H9 (cell line): ENCODE results near the gene TOR4A. TPM values are rescaled to one million over a fixed set of nuclear protein-coding genes. Genes with fewer than 3 reads are reported as not detected.

Experiments
- DNase-seq: peaks from one replicate; pipeline ENCODE4 v3.0.0-alpha.2; 2017
- H2AFZ ChIP-seq: one replicate; pipeline ENCODE4 v1.6.1; 2013; ENCODE audit warnings: mild to moderate bottlenecking, low read length, control low read depth, moderate library complexity
- H2AK5ac ChIP-seq: 2 replicates; pipeline ENCODE4 v1.6.1; 2013; ENCODE audit warnings: low read length, control low read depth, mixed read lengths; ENCODE audit not compliant: insufficient read length
- H2BK120ac ChIP-seq: one replicate; pipeline ENCODE4 v1.6.1; 2013; ENCODE audit warnings: low read depth, mild to moderate bottlenecking, low read length, control low read depth, inconsistent platforms; ENCODE audit not compliant: poor library complexity, severe bottlenecking
- H2BK12ac ChIP-seq: 2 replicates; pipeline ENCODE4 v1.6.1; 2013; ENCODE audit warnings: low read length, control low read depth, mixed read lengths, low read depth; ENCODE audit not compliant: insufficient read length
- H2BK15ac ChIP-seq: 2 replicates; pipeline ENCODE4 v1.6.1; 2013; ENCODE audit warnings: low read depth, low read length, control low read depth
- H2BK20ac ChIP-seq: one replicate; pipeline ENCODE4 v1.6.1; 2013; ENCODE audit warnings: low read depth, mild to moderate bottlenecking, low read length, control low read depth, inconsistent platforms; ENCODE audit not compliant: poor library complexity, severe bottlenecking
- H2BK5ac ChIP-seq: 2 replicates; pipeline ENCODE4 v1.6.1; 2013; ENCODE audit warnings: low read length, control low read depth, mixed read lengths; ENCODE audit not compliant: insufficient read length
- H3K14ac ChIP-seq: 2 replicates; pipeline ENCODE4 v1.6.1; 2013; ENCODE audit warnings: low read length, control low read depth; ENCODE audit not compliant: insufficient read depth
- H3K18ac ChIP-seq: 2 replicates; pipeline ENCODE4 v1.6.1; 2013; ENCODE audit warnings: low read depth, mild to moderate bottlenecking, mixed read lengths, low read length, control low read depth; ENCODE audit not compliant: insufficient read length
- H3K23ac ChIP-seq: 2 replicates; pipeline ENCODE4 v1.6.1; 2013; ENCODE audit warnings: low read length, control low read depth, mixed read lengths, low read depth; ENCODE audit not compliant: insufficient read length
- H3K23me2 ChIP-seq: 2 replicates; pipeline ENCODE4 v1.6.1; 2013; ENCODE audit warnings: low read depth, mild to moderate bottlenecking, mixed read lengths, low read length, control low read depth; ENCODE audit not compliant: insufficient read length, poor library complexity, severe bottlenecking
- H3K27ac ChIP-seq: 2 replicates; pipeline ENCODE4 v1.5.1; 2013; ENCODE audit warnings: low read length, control low read depth, mixed read lengths, low read depth; ENCODE audit not compliant: insufficient read length
- H3K27me3 ChIP-seq: 2 replicates; pipeline ENCODE4 v1.6.1; 2013; ENCODE audit warnings: low read length, control low read depth, inconsistent platforms; ENCODE audit not compliant: insufficient read depth
- H3K4ac ChIP-seq: 2 replicates; pipeline ENCODE4 v1.6.1; 2013; ENCODE audit warnings: low read depth, mild to moderate bottlenecking, control low read depth, inconsistent platforms, low read length, moderate library complexity
- H3K4me1 ChIP-seq: 2 replicates; pipeline ENCODE4 v1.6.1; 2013; ENCODE audit warnings: low read length, control low read depth, inconsistent platforms; ENCODE audit not compliant: insufficient read depth
- H3K4me2 ChIP-seq: 2 replicates; pipeline ENCODE4 v1.6.1; 2013; ENCODE audit warnings: low read length, control low read depth, mixed read lengths; ENCODE audit not compliant: insufficient read length, insufficient read depth
- H3K56ac ChIP-seq: 2 replicates; pipeline ENCODE4 v1.6.1; 2013; ENCODE audit warnings: low read depth, mild to moderate bottlenecking, mixed read lengths, low read length, control low read depth; ENCODE audit not compliant: insufficient read length
- H3K79me1 ChIP-seq: 2 replicates; pipeline ENCODE4 v1.6.1; 2013; ENCODE audit warnings: low read depth, mild to moderate bottlenecking, moderate library complexity, low read length, control low read depth, inconsistent platforms; ENCODE audit not compliant: insufficient read depth, poor library complexity, severe bottlenecking
- H3K79me2 ChIP-seq: 2 replicates; pipeline ENCODE4 v1.6.1; 2013; ENCODE audit warnings: low read length, control low read depth, inconsistent platforms; ENCODE audit not compliant: insufficient read depth
- H3K9ac ChIP-seq: 2 replicates; pipeline ENCODE4 v1.6.1; 2013; ENCODE audit warnings: low read length, control low read depth, mixed read lengths; ENCODE audit not compliant: insufficient read length; ENCODE audit errors: extremely low read depth
- H3K9me3 ChIP-seq: one replicate; pipeline ENCODE4 v1.6.1; 2013; ENCODE audit warnings: low read depth, low read length, inconsistent platforms; ENCODE audit not compliant: control insufficient read depth
- H3T11ph ChIP-seq: one replicate; pipeline ENCODE4 v1.6.1; 2013; ENCODE audit warnings: mild to moderate bottlenecking, low read length, control low read depth, inconsistent platforms
- H4K20me1 ChIP-seq: one replicate; pipeline ENCODE4 v1.6.1; 2013; ENCODE audit not compliant: control insufficient read depth, insufficient read length, insufficient read depth
- H4K5ac ChIP-seq: 2 replicates; pipeline ENCODE4 v1.6.1; 2013; ENCODE audit warnings: low read depth, mild to moderate bottlenecking, mixed read lengths, low read length, control low read depth; ENCODE audit not compliant: insufficient read length
- H4K8ac ChIP-seq: replicated peaks from 2 replicates; pipeline ENCODE4 v1.6.1; 2013; ENCODE audit warnings: low read length, control low read depth, mixed read lengths, low read depth; ENCODE audit not compliant: insufficient read length
- H4K91ac ChIP-seq: 2 replicates; pipeline ENCODE4 v1.6.1; 2013; ENCODE audit warnings: low read depth, mild to moderate bottlenecking, moderate library complexity, mixed read lengths, low read length, control low read depth; ENCODE audit not compliant: insufficient read length
- H3K27ac Mint-ChIP-seq, 3 experiments: 2 replicates in 2 of 3; 3 replicates in 1 of 3; pipeline ENCODE4 v1.8.0; 2020 to 2021; ENCODE audit warnings: mixed read lengths in 3 of 3, mild to moderate bottlenecking in 1 of 3, moderate library complexity in 1 of 3
- H3K27me3 Mint-ChIP-seq: 2 replicates; pipeline ENCODE4 v1.8.0; 2021; ENCODE audit warnings: low read depth, mild to moderate bottlenecking, moderate library complexity, mixed read lengths
- H3K36me3 Mint-ChIP-seq, 3 experiments: 2 replicates in 2 of 3; 3 replicates in 1 of 3; pipeline ENCODE4 v1.8.0; 2020 to 2021; ENCODE audit warnings: low read depth in 3 of 3, mixed read lengths in 3 of 3; ENCODE audit not compliant: insufficient read depth in 1 of 3
- H3K4me1 Mint-ChIP-seq, 2 experiments: 2 replicates each; pipeline ENCODE4 v1.8.0; 2020; ENCODE audit warnings: mixed read lengths in 2 of 2
- H3K4me3 Mint-ChIP-seq, 2 experiments: 2 replicates in 1 of 2; 3 replicates in 1 of 2; pipeline ENCODE4 v1.8.0; 2020 to 2021; ENCODE audit warnings: mild to moderate bottlenecking in 2 of 2, mixed read lengths in 2 of 2, moderate library complexity in 1 of 2
- H3K9me3 Mint-ChIP-seq, 2 experiments: 2 replicates in 1 of 2; 3 replicates in 1 of 2; pipeline ENCODE4 v1.8.0; 2020; ENCODE audit warnings: mild to moderate bottlenecking in 2 of 2, mixed read lengths in 2 of 2, moderate library complexity in 1 of 2
- CTCF ChIP-seq: fragments of 200-600 bp; sonication (generic); conservative IDR thresholded peaks from 3 replicates; pipeline ENCODE4 v1.8.0; 2021; ENCODE audit warnings: antibody characterized with exemption, mild to moderate bottlenecking
- WGBS: extraction: QIAGEN DNeasy Blood & Tissue Kit; methylation state at CpG from one replicate; pipeline ENCODE4 v1.1.7; 2013; ENCODE audit warnings: missing lambda C conversion rate, low lambda C conversion rate, mixed read lengths; ENCODE audit not compliant: insufficient read length; ENCODE audit errors: extremely low coverage; 5-methylcytosine and 5-hydroxymethylcytosine counted together
- total RNA-seq: library from RNA; stranded (reverse); gene quantifications from 2 replicates; pipeline ENCODE4 v1.2.1, GENCODE V29; 2021

TOR4A gene
- total RNA-seq, 1 experiment from 2014 or later, result 6.2 TPM

GRCh38 chr9:137319011-137319738 lies 41.6 kb downstream of the TOR4A start:
- Histone ChIP-seq H2BK5ac (no peak overlapping the region), H3K27ac (no peak overlapping the region), H3K79me2 (no peaks in the 10 kb centered on the region), H3K4ac (no peak overlapping the region), H4K8ac (no peak overlapping the region), H2AK5ac (no peak overlapping the region), H3K4me2 (no peak overlapping the region), H3T11ph (no peak overlapping the region), H3K27me3 (no peaks in the 10 kb centered on the region), H3K23me2 (no peaks in the 10 kb centered on the region), H4K5ac (no peak overlapping the region), H3K18ac (no peak overlapping the region), H3K14ac (no peak overlapping the region), H2BK20ac (no peak overlapping the region), H3K56ac (no peak overlapping the region), H2BK12ac (no peak overlapping the region), H3K4me1 (peaks cover 1% of the 10 kb centered on the region; the same call in 1 of the 2 replicates), H3K9me3 (no peaks in the 10 kb centered on the region), H2AFZ (no peak overlapping the region), H2BK15ac (no peak overlapping the region), H4K91ac (no peak overlapping the region), H2BK120ac (no peak overlapping the region), H4K20me1 (no peaks in the 10 kb centered on the region), H3K23ac (no peak overlapping the region), H3K9ac (no peak overlapping the region), H3K79me1 (no peaks in the 10 kb centered on the region)
- DNase-seq, result peak; percentile 74
- peaks cover 4 to 5% of the 10 kb centered on the region in 2 experiments; a peak in 3 of 5 replicates for H3K9me3 Mint-ChIP-seq
- TF ChIP-seq CTCF, result peak; percentile 48
- WGBS, result no CpG with 5 or more reads among the region's 26 CpGs
- no peak overlapping the region for H3K4me3 Mint-ChIP-seq
- no peaks in the 10 kb centered on the region for H3K36me3 Mint-ChIP-seq
- H3K27me3 Mint-ChIP-seq, result peaks cover 3% of the 10 kb centered on the region; the same call in 1 of the 2 replicates
- peaks cover 2 to 11% of the 10 kb centered on the region in 2 experiments; a peak in 2 of 4 replicates for H3K4me1 Mint-ChIP-seq
- H3K27ac Mint-ChIP-seq, result no peak overlapping the region
